Transverse colon (tissue), 3 donors: ENCODE measurements around the gene JARID2.

ENCODE experiments used
- CTCF ChIP-seq, 5 experiments: fragments of 200-600 bp in 3 of 5; fragments of 450-650 bp in 2 of 5; sonication (generic) in 3 of 5; IDR thresholded peaks; 1 replicate in 2 of 5; 2 replicates in 3 of 5; pipeline ENCODE4 v1.5.1; 2016 to 2017; ENCODE audit warnings: antibody characterized with exemption in 5 of 5, inconsistent platforms in 3 of 5, mild to moderate bottlenecking in 2 of 5, moderate library complexity in 1 of 5
- POLR2A ChIP-seq: fragments of 450-650 bp; IDR thresholded peaks from one replicate; pipeline ENCODE4 v1.6.1; 2016; ENCODE audit warnings: antibody characterized with exemption, mild to moderate bottlenecking, moderate library complexity

DNA sequence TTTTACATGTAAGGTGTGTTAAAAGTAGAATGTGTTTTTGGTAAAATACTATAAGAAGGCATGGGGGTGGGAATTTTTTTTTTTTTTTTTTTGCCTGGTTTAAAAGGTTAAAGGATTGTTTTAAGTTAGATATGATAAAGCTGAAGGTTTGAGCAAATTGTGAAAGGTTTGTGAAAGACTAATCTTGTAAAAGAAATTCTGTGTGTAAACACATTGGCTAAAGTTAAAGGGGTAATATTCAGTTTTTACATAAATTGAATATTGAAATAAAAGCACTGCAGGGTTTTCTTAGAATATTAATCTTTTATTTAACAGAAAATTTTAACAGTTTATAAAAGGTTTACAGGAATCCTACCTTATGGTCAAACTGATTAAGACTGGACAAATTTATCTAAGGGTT is 311.3 kb downstream of the JARID2 start:
- TF ChIP-seq CTCF (IDR thresholded peaks at IDR 0.05) (no peak), POLR2A (no peak)
